Measurements from ENCODE around the gene RABL3. TPM values are rescaled to one million over a fixed set of nuclear protein-coding genes. Genes with fewer than 3 reads are reported as not detected.
"Not testable (repeated sequence)": the region's sequence is repeated elsewhere in the genome, so short reads cannot be mapped to it uniquely, and the experiment has no call there.

RABL3 gene
- 10.3 and 25.0 TPM in 2 replicates for total RNA-seq (ENCODE audit: low replicate concordance)

DNA sequence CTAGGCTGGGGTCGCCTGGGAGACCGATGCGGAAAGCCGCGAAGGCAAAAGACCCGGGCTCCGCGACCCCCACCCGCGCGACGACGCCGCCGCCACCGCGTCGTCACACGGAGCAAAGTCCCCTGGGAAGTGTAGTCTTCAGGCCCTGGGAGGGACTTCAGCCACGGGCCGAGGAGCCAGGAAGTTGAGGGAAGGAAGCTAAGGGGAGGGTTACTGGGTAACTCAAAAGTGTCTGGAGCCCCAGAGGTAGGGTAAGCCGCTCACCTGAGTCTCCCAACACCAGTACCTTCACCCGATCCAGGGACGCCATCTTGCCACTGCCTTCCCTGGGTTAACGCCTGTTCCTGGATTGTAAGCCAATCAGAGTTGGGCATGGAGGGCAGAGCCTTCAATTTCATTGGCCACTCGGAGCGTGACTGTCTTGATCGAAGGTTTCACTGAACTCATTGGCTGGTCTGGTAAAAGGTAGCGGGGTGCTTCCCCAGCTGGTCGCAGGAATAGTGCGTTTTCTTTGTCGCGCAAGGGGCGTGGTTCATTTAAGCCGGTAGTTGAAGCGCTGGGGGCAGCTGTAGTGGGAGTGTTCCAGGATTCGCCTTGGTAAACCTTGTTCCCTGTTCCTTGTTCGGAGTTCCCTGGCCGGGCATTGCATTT, at the start of gene RABL3, which contains the start of gene GTF2E1:
TSS of gene RABL3 (minus strand) at position 319 of the 651 bp plus-strand sequence. CDS start at position 310, 9 bp downstream.
TSS of gene GTF2E1 (plus strand) at position 547 of the 651 bp plus-strand sequence. CDS start 7,809 bp downstream, outside the sequence.
- H4K20me1 ChIP-seq (ENCODE audit: low read depth): no peaks in the 10 kb centered on the region
- Mint-ChIP-seq H3K9me3 (peaks cover 5% of the 10 kb centered on the region), H3K27ac (peak within 1 kb of the TSS; percentile 98), H3K4me1 (peaks cover 19% of the 10 kb centered on the region), H3K27me3 (ENCODE audit: insufficient read depth, low read depth) (peaks cover 2% of the 10 kb centered on the region), H3K36me3 (peaks cover 10% of the 10 kb centered on the region), H3K4me3 (peak within 1 kb of the TSS; percentile 87)
- no peaks in the 10 kb centered on the region for H3F3A ChIP-seq (ENCODE audit: low read depth)
- H3K4me3 ChIP-seq: peak within 1 kb of the TSS; percentile 93
- H3K9ac ChIP-seq: peak within 1 kb of the TSS; percentile 95
- peaks cover 8% of the 10 kb centered on the region for H3K4me1 ChIP-seq
- peak within 1 kb of the TSS; percentile 92 for H3K4me2 ChIP-seq
- H3K36me3 ChIP-seq: no peaks in the 10 kb centered on the region
- peaks cover under 1% of the 10 kb centered on the region for H3K9me3 ChIP-seq (ENCODE audit: low read depth)
- DNase-seq (ENCODE audit: low spot score): peak; percentile 98
- peaks cover 53% of the 10 kb centered on the region for H3K79me2 ChIP-seq (ENCODE audit: low read depth)
- TF ChIP-seq, protein P1, sequence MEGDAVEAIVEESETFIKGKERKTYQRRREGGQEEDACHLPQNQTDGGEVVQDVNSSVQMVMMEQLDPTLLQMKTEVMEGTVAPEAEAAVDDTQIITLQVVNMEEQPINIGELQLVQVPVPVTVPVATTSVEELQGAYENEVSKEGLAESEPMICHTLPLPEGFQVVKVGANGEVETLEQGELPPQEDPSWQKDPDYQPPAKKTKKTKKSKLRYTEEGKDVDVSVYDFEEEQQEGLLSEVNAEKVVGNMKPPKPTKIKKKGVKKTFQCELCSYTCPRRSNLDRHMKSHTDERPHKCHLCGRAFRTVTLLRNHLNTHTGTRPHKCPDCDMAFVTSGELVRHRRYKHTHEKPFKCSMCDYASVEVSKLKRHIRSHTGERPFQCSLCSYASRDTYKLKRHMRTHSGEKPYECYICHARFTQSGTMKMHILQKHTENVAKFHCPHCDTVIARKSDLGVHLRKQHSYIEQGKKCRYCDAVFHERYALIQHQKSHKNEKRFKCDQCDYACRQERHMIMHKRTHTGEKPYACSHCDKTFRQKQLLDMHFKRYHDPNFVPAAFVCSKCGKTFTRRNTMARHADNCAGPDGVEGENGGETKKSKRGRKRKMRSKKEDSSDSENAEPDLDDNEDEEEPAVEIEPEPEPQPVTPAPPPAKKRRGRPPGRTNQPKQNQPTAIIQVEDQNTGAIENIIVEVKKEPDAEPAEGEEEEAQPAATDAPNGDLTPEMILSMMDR (IDR thresholded peaks at IDR 0.05): no peak
- no peak for TF ChIP-seq EZH2phosphoT487 (IDR thresholded peaks at IDR 0.05)
- no peak for TF ChIP-seq EZH2 (IDR thresholded peaks at IDR 0.05)
- peak within 1 kb of the TSS; percentile 100 for H2AFZ ChIP-seq (replicated peaks)
- H3K27ac ChIP-seq: peak within 1 kb of the TSS; percentile 98
- H3K27me3 ChIP-seq: no peaks in the 10 kb centered on the region

GRCh38 chr3:120791913-120792312, 49.6 kb upstream of the RABL3 start:
- Mint-ChIP-seq H3K36me3 (no peaks in the 10 kb centered on the region), H3K4me3 (no peak overlapping the region), H3K27ac (no peak overlapping the region), H3K4me1 (no peaks in the 10 kb centered on the region), H3K9me3 (no peaks in the 10 kb centered on the region), H3K27me3 (ENCODE audit: insufficient read depth, low read depth) (peaks cover 2% of the 10 kb centered on the region)
- Histone ChIP-seq H3F3A (ENCODE audit: low read depth) (no peaks in the 10 kb centered on the region), H4K20me1 (ENCODE audit: low read depth) (no peaks in the 10 kb centered on the region), H3K4me2 (no peak overlapping the region), H3K27me3 (no peaks in the 10 kb centered on the region), H3K79me2 (ENCODE audit: low read depth) (no peaks in the 10 kb centered on the region), H3K9me3 (ENCODE audit: low read depth) (no peaks in the 10 kb centered on the region), H3K9ac (no peak overlapping the region), H2AFZ (replicated peaks) (no peak overlapping the region), H3K27ac (no peak overlapping the region), H3K36me3 (no peaks in the 10 kb centered on the region), H3K4me1 (no peaks in the 10 kb centered on the region), H3K4me3 (no peak overlapping the region)
- DNase-seq (ENCODE audit: low spot score): no peak
- TF ChIP-seq, protein P1 (IDR thresholded peaks at IDR 0.05): no peak
- TF ChIP-seq EZH2phosphoT487 (IDR thresholded peaks at IDR 0.05): no peak
- no peak for TF ChIP-seq EZH2 (IDR thresholded peaks at IDR 0.05)

GRCh38 chr3:120791010-120791409, 48.7 kb upstream of the RABL3 start:
- H3K27ac Mint-ChIP-seq: no peak overlapping the region
- H3K4me1 Mint-ChIP-seq: no peaks in the 10 kb centered on the region

GRCh38 chr3:120785832-120786231, 43.5 kb upstream of the RABL3 start:
- H4K20me1 ChIP-seq (ENCODE audit: low read depth); H3F3A ChIP-seq (ENCODE audit: low read depth); H3K27me3 ChIP-seq; H3K9me3 ChIP-seq (ENCODE audit: low read depth); H3K4me1 ChIP-seq; H2AFZ ChIP-seq (replicated peaks); H3K27ac Mint-ChIP-seq; H3K4me2 ChIP-seq; H3K4me1 Mint-ChIP-seq; H3K9ac ChIP-seq; H3K79me2 ChIP-seq (ENCODE audit: low read depth); H3K27me3 Mint-ChIP-seq (ENCODE audit: insufficient read depth, low read depth); DNase-seq (ENCODE audit: low spot score); H3K4me3 Mint-ChIP-seq; H3K4me3 ChIP-seq; H3K36me3 ChIP-seq; H3K36me3 Mint-ChIP-seq; H3K27ac ChIP-seq; H3K9me3 Mint-ChIP-seq: not testable (repeated sequence)

More at GRCh38 chr3:120791010-120791409, 48.7 kb upstream of the RABL3 start:
- H3K27me3 ChIP-seq: no peaks in the 10 kb centered on the region
- H3K4me3 Mint-ChIP-seq: no peak overlapping the region
- no peaks in the 10 kb centered on the region for H3K9me3 Mint-ChIP-seq
- H3K79me2 ChIP-seq (ENCODE audit: low read depth): no peaks in the 10 kb centered on the region
- no peak overlapping the region for H3K4me2 ChIP-seq
- no peaks in the 10 kb centered on the region for H3F3A ChIP-seq (ENCODE audit: low read depth)
- TF ChIP-seq, protein P1 (IDR thresholded peaks at IDR 0.05): no peak
- TF ChIP-seq EZH2 (IDR thresholded peaks at IDR 0.05): no peak
- TF ChIP-seq EZH2phosphoT487 (IDR thresholded peaks at IDR 0.05): no peak
- no peak overlapping the region for H3K9ac ChIP-seq
- H3K4me3 ChIP-seq: no peak overlapping the region
- no peaks in the 10 kb centered on the region for H3K36me3 Mint-ChIP-seq
- peaks cover 2% of the 10 kb centered on the region for H3K27me3 Mint-ChIP-seq (ENCODE audit: insufficient read depth, low read depth)
- H3K27ac ChIP-seq: no peak overlapping the region
- H3K9me3 ChIP-seq (ENCODE audit: low read depth): no peaks in the 10 kb centered on the region
- H3K36me3 ChIP-seq: no peaks in the 10 kb centered on the region
- no peaks in the 10 kb centered on the region for H4K20me1 ChIP-seq (ENCODE audit: low read depth)
- H2AFZ ChIP-seq (replicated peaks): no peak overlapping the region
- no peak for DNase-seq (ENCODE audit: low spot score)
- H3K4me1 ChIP-seq: no peaks in the 10 kb centered on the region

All from neural progenitor cell (in vitro differentiated cells).